SH-SY5Y (cell line): Measurements from ENCODE around the gene CRYGS.

Source experiments
- GATA2 ChIP-seq: IDR thresholded peaks from 2 replicates; pipeline ENCODE4 v1.6.1; 2011; ENCODE audit warnings: mild to moderate bottlenecking, low read depth, low read length
- GATA3 ChIP-seq: IDR thresholded peaks from 2 replicates; pipeline ENCODE4 v1.6.1; 2011; ENCODE audit warnings: low read depth, mild to moderate bottlenecking, low read length, moderate library complexity

DNA sequence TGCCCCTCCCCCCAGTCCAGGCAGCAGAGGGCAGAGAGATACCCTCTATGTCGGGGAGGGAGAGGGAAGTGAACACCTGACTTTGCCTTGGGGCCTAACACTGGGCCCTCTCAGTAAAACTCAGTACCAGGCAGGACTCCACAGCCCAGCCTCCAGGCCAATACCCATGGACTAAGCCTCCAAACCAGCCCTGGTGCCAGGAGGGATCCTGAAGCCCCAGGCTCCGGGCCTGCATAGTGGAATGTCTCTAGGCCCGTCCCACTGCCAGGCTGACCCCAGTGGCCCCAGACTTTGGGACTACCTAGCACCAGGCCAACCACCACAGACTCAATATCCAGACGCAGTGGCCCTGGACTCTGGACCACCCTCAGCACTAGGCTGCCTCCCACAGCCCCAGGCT is 46.6 kb downstream of the CRYGS start:
- no peak for TF ChIP-seq GATA2
- TF ChIP-seq GATA3 = no peak
